GM18526 (cell line): ENCODE measurements around the gene CDS1.

Source experiments
- POLR2A ChIP-seq: IDR thresholded peaks from 3 replicates; pipeline ENCODE4 v1.6.1; 2011; ENCODE audit not compliant: insufficient read length; ENCODE audit errors: extremely low read depth

The CDS1 gene

DNA sequence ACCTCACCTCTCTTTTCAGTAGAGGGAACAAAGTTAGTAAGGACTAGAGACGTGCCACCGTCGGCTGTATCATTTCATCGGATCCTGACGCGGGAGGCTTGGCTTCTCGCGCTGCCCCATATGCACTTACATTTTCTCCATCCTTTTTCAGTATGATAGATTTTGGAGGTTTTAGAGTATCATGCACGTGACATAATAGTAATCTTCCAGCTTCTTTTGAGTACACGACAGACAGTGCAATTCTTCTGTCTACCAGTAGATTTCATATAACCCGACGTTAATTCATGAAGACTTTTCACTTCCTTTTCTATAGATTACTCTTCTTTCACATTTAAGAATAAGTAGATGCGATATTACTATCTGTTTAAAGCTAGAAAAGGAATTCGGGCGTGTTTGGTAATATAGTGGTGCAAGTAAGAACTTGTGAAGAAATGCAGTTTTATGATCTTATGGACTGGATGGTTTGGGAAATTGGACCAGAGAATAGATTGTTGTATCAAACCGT, 1.0 kb downstream of the CDS1 start:
- no peak for TF ChIP-seq POLR2A

DNA sequence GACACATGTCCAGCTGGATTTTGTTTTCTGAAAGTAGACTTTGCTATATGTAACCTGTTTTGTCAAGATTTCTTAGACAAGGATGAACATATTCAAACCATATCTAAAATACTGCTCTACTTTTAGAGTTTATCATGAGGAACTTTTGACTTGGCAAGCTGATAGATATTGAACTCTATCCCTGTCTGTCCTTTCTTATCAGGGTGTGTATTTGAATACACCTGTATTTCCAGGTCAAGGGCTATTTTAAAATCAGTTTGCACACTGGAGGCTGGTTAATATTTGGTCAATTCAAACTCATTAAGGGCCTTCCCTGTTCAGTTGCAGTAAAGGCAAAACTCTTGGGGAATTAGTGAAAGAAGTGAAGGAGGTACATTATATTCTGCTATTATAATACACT, 2.3 kb downstream of the CDS1 start:
- TF ChIP-seq POLR2A: no peak

DNA sequence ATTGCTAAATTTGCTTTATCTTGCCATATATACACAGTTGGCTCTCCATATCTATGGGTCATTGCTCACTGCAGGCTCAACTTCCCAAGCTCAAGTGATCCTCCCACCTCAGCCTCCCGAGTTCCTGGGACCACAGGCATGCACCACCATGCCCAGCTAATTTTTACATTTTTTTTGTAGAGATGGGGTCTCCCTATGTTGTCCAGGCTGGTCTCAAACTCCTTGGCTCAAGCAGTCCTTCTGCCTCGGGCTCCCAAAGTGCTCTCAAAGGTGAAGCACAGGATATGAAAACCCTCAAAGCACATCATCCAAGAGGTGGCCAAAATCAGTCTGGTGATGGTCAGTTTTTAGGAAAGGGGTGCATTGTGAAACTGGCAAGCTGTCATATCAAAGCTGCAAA, 11.8 kb downstream of the CDS1 start:
- TF ChIP-seq POLR2A: no peak

DNA sequence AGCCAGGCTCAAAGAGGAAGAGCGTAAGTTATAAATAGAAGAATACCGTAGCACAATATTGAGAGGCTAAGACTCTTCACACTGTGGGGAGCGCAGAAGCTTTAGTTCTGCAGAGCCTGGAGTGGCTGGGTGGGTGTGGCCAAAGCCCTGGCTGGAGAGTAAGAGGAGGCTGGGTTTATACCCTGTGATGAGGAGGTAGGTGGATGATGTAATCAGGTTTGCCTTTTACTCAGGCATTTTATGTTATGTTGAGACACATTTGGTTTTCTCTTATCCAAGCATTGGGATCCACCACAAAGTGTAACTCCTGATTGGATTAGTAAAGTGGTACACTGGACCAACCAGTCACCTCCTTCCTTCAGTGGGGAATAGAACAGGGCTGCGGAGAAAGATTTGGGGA, 13.9 kb downstream of the CDS1 start:
- no peak for TF ChIP-seq POLR2A

DNA sequence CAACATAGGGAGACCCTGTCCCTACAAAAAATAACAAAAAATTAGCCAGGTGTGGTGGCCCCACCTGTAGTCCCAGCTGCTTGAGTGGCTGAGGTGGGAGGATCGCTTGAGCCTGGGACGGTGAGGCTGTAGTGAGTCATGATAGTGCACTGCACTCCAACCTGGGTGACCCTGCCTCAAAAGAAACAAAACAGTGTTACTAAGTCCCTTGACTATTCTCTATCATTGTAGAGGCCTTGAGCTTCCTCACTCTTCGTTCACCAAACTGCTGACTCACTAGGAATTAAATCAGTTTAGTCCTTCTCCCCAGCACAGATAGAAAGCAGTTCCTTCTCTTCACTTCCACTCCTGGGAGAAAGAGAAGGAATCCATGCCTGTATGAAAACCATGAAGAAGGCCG, 14.5 kb downstream of the CDS1 start:
- TF ChIP-seq POLR2A: no peak

DNA sequence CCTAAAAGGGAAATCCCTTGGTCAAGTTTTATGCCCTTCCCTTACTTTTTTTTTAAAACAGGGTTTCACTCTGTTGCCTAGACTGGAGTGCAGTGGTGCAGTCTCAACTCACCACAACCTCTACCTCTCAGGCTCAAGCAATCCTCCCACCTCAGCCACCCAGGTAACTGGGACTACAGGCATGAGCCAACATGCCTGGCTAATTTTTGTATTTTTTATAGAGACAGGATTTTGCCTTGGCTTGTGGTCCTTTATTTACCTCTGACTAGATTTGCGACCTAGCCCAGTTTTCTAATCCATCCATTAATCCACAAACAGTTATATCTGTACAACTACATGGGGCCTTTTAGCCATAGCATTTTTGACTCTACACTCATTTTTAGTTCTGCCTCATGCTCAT, 23.7 kb downstream of the CDS1 start:
- TF ChIP-seq POLR2A: no peak

DNA sequence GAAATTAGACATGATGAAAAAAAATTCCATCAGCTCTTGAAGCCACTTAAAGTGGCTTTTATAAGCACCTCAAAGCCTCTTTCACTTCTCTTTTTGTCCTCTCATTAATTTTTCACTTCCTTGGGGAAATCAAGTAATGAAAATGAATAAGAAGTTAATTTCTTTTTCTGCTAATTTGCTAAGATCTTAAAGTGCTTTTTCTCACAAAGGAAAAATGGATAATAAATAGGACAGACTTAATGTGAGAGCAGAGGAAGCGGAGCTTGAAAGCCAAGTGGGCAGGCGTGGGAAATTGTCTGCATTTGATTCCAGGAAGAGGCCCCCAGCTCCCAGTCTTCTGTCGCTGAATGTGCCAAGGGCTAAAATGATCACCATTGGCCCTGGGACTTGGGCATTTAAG, 28.6 kb downstream of the CDS1 start:
- no peak for TF ChIP-seq POLR2A

DNA sequence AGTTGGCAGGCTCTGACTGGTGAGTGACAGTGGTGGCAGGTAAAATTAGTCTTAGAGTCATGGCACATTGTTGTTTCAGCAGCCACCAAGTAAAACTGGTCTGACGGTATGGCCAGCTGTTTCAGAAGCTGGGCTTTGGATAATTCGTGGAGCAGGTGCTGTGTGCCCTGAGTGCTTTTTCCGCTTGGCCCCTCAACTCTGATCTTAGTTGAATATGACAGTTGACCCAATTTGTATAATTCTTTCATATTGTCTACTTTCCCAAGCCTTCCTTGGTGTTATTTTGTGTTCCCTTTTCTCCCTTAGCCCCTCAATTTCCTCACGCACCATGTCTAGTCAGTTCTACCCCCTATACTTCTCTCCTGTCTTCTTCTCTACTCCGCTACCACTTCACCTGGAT, 32.0 kb downstream of the CDS1 start:
- TF ChIP-seq POLR2A: no peak

DNA sequence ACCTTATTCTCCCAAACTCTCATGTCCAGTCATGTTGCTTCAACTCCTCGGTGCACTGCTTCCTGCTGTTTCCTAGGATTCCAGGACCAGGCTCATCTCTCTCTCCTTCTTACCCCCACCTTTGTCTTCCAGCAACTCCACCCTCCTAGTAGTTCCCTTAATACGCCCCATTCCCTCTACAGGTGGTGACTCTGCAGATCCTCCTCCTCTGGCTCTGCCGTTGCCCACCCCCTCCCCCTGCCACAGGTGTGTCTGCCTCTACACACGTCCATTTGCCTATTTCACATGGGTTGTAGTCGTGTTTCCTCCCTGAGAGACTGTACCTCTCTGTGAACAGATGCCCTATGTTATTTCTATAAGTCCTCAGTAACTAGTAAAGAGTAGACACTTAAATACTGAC, 32.4 kb downstream of the CDS1 start:
- TF ChIP-seq POLR2A: no peak

DNA sequence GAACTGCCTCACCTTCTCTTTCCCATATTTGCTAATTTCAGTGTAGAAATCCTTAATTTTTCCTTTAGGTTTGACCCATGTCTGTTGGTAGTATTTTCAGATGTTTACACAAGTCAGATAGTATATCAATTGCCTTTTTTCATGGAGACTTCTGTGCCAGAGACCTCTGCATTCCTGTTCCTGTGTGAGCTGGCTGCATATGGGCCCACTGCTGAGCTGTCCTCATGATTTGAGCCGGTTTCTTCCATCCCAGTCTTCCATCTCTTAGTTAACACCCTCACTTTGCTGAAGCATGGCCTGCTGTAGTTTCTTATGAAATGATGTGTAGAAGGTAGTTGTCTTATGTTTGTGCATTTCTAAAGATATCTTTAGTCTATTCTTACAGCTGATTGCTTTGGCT, 40.0 kb downstream of the CDS1 start:
- no peak for TF ChIP-seq POLR2A

DNA sequence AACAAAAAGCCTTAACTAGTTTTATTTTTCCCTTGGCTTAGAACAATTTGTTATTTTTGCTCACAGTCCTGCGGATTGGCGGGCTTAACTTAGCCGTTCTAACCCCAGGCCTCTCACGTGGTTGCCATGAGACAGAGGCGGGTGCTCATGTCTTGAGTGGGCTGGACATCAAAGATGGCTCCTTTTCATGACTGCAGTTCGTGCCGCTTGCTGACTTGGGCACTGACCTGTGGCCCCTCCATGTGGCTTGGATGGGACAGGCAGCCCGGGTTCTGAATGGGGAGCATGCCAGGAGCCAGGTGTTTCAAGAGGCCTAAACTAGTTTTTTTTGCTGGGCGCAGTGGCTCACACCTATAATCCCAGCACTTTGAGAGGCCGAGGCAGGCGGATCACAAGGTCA, 40.7 kb downstream of the CDS1 start:
- TF ChIP-seq POLR2A: no peak

DNA sequence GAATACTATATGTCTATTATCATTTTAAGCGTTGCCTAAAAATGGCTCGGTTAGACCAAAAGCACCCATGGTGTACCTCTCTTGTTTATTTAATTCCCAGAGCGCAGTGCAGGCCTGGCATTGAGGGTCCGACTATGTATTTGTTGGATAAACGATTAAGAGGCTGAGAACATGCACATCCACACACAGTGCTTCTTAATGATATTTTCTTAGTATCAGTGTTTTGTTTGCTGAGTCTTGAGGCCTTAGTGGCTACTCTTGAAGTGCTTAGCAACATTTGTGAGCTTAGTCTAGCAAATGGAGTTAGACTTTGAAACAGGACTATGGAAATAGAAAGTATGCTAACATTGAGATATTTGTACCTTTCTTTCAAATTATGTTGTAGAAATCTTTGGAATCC, 43.7 kb downstream of the CDS1 start:
- no peak for TF ChIP-seq POLR2A

DNA sequence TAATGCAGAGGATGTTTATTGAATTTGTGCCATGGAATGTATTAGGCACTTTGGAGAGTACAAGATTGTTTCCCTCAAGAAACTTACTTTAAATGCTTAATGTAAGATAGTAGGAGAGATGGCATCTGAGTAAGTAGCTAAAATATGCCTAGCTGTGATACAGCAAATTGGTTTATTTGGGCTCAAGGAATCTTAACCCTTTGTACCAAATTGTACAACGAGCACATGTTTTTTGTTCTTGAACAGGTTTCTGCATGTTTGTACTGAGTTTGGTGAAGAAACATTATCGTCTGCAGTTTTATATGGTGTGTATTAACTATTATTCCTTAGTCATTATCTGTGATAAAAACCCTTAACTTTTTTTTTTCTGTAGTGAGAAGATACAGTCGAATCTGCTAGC, 48.6 kb downstream of the CDS1 start:
- TF ChIP-seq POLR2A: no peak

DNA sequence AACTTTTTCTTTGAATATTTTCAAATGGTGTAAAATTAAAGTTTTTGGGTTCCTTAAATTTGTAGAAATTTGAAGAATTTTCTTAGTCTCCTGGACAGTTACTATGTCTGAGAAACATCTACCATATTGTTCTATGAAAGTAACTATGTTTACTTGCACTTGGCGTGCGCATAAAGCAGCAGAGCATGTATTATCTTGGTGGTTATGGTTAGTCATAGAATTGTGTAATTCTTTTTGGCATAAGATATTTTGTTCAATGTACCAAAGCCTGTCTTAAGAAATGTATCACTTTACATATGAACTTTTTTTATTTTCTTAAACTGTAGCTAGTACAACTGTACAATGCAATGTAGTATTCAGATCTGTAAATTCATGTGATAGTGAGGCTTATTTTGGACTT, 49.2 kb downstream of the CDS1 start:
- no peak for TF ChIP-seq POLR2A

DNA sequence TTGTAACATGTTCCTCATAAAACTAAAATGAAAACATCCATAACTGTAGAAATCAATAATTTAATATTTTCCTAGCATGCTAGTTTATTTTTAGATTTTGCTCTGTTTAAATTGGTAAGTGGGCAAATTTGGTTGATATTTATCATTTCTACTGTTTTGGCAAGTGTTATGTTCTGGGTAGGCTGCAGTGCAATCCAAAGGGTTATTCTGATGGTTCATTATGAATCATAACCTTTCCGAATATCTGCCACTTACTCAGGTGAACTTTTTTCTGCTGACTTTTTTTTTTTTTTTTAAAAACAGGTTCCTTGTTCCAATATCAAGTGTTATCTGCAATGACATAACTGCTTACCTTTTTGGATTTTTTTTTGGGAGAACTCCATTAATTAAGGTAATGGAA, 52.0 kb downstream of the CDS1 start:
- no peak for TF ChIP-seq POLR2A

DNA sequence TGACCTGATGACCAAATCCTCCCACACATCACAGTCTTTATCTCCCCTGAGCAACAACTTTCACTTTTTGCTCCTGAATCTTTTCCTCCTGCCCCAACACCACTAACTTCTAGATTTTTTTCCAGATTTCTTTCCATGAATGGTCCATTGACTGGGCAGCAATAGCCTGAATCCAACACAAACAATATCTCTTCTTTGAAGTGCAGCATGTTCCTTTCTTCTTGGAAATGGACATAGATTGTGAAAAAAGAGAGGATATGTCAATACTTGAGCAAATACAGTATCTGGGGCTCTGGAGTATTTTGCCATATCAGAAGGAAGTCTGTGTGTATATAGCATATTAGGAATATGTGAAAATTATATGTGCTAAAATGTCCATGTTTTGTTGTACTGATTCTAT, 55.2 kb downstream of the CDS1 start:
- TF ChIP-seq POLR2A: no peak

DNA sequence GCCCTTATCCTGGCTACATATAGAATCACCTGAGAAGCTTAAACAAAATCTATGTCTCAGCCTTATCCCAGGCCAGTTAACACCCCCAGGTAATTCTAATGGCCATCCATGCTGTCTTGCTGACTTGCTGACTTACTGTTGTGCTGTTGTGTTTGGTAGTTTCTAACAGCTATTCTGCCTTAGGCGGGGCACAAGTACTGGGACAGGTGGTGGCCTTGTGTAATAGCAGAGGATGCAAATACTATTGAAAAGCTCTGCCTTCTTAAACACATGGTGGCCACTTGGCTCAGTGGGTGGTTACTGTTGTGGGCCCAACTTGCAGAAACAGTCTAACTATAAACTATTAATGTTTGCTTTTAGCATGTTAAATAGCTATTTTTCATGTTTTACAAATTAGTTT, 56.2 kb downstream of the CDS1 start:
- no peak for TF ChIP-seq POLR2A

DNA sequence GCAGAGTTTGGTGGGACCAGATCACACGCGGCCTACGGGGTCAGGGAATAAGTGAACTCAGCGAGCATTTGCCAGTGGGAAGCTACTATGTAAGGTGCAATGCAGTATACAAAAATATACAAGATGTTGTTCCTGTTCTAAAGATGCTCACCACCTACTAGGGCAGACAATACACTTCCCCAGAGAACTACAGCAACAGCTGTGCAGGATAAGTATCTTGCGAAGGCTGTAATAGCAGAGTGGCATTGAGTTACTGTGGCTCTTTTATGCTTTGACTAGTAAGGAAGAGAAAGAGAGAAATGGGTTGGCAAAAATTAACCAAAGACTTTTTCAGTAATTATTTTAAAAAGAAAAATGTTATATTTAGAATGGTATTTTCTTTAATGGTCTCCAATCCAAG, 61.2 kb downstream of the CDS1 start:
- TF ChIP-seq POLR2A: no peak
